ENCODE measurements around the gene MXRA8.

Gene MXRA8

DNA sequence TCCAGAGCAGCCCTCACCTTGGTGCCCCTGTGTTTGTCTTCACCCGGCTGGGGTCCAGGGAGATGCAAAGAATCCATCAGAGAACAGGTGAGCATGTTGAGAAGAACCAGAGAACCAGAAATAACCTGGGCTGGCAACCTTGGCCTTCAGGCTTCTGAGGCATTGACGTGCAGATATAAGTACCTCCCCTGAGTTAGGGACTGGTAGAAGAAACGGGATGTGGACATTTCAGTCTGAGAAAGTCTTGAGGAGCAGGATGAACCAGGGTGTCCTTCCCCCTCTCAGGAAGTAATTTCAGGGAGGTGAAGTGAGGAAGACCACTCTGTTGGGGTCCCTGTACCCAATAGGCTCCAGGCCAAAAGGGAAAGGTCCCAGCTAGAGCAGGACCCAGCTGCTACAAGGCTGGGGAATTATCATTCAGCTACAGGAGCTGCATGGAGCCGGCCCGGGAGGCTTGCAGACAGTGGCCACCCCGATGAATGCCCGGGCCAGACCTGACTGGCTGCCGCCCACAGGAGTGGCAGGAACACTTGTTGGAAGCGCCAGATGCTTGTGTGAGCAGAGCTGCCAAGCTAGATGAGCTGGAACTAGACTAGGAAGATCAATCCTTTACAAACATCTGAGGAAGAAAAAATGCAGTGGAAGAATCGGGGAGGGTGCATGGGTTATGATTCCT is 18.3 kb upstream of the MXRA8 start:
- no peak for DNase-seq (ENCODE audit: low spot score)
- TF ChIP-seq CTCF (IDR thresholded peaks at IDR 0.05), result no peak
- no peak overlapping the region for H3K27ac ChIP-seq
- H3K4me3 ChIP-seq, result no peak overlapping the region

GRCh38 chr1:1374929-1375662 is 16.7 kb upstream of the MXRA8 start, which contains the start of gene AURKAIP1:
AURKAIP1 (minus strand) TSS chr1:1375207; CDS start chr1:1374756, 451 bp downstream.
- H3K4me3 ChIP-seq, result peak within 1 kb of the TSS; percentile 100
- TF ChIP-seq CTCF (IDR thresholded peaks at IDR 0.05), result no peak
- peak; percentile 100 for DNase-seq (ENCODE audit: low spot score)
- H3K27ac ChIP-seq, result peak within 1 kb of the TSS; percentile 85 to 97

- DNase-seq (ENCODE audit: low spot score), result no peak
- H3K27ac ChIP-seq, result peak overlapping the region; percentile 85 to 97
- no peak for TF ChIP-seq CTCF (IDR thresholded peaks at IDR 0.05)
- H3K4me3 ChIP-seq, result peak overlapping the region; percentile 100
Measured at GRCh38 chr1:1374589-1374928, 16.2 kb upstream of the MXRA8 start.

- Histone ChIP-seq H3K27ac (peak overlapping the region; percentile 85 to 97), H3K4me3 (peak overlapping the region; percentile 100)
- DNase-seq (ENCODE audit: low spot score), result no peak
- no peak for TF ChIP-seq CTCF (IDR thresholded peaks at IDR 0.05)
Measured at GRCh38 chr1:1373815-1374588, 15.6 kb upstream of the MXRA8 start.

- no peak for TF ChIP-seq CTCF (IDR thresholded peaks at IDR 0.05)
- Histone ChIP-seq H3K27ac (no peak overlapping the region), H3K4me3 (no peak overlapping the region)
- no peak for DNase-seq (ENCODE audit: low spot score)
Measured at GRCh38 chr1:1373051-1373814, 14.9 kb upstream of the MXRA8 start.

GRCh38 chr1:1371746-1372711 is 13.7 kb upstream of the MXRA8 start:
- peak overlapping the region in 1 of 2 donors; percentile 33 for H3K27ac ChIP-seq
- H3K4me3 ChIP-seq, result peak overlapping the region; percentile 36
- no peak for DNase-seq (ENCODE audit: low spot score)
- peak; percentile 92 for TF ChIP-seq CTCF (IDR thresholded peaks at IDR 0.05)
